Activated CD4-positive, alpha-beta T cell treated with anti-CD3 and anti-CD28 coated beads for 36 hours (primary cell): ENCODE results near the gene FRMD4A. TPM values are rescaled to one million over a fixed set of nuclear protein-coding genes. Genes with fewer than 3 reads are reported as not detected.
A peak's percentile ranks its signal among the peaks of the same experiment; 100 is the strongest.
"Not testable (repeated sequence)": the region's sequence is repeated elsewhere in the genome, so short reads cannot be mapped to it uniquely, and the experiment has no call there.

Experiments
- ATAC-seq: fragments of 200-7000 bp; cut with Tn5 transposase; one replicate; pipeline ENCODE4 v1.10.0; 2021; ENCODE audit warnings: mild to moderate bottlenecking, moderate library complexity
- CTCF ChIA-PET: fragments of 350-600 bp; sonication (Branson Sonifier 250); formaldehyde crosslinking; loops from one replicate; lab custom pipeline; 2021; ENCODE audit warnings: antibody characterized with exemption; lab: Charles Lee
- POLR2A ChIA-PET: fragments of 350-600 bp; sonication (Branson Sonifier 250); formaldehyde crosslinking; loops from one replicate; lab custom pipeline; 2021; ENCODE audit warnings: antibody characterized with exemption, inconsistent platforms; lab: Charles Lee
- DNase-seq: peaks from one replicate; pipeline ENCODE4 v3.0.0-alpha.2; 2020
- H3K27ac Mint-ChIP-seq: one replicate; pipeline ENCODE4 v1.8.0; 2021; ENCODE audit warnings: mixed read lengths
- H3K27me3 Mint-ChIP-seq: one replicate; pipeline ENCODE4 v1.8.0; 2021; ENCODE audit warnings: mixed read lengths
- H3K36me3 Mint-ChIP-seq: one replicate; pipeline ENCODE4 v1.8.0; 2021; ENCODE audit warnings: low read depth, mixed read lengths
- H3K4me1 Mint-ChIP-seq: one replicate; pipeline ENCODE4 v1.8.0; 2021; ENCODE audit warnings: mixed read lengths
- H3K4me3 Mint-ChIP-seq: one replicate; pipeline ENCODE4 v1.8.0; 2021; ENCODE audit warnings: mild to moderate bottlenecking, moderate library complexity, mixed read lengths
- H3K9me3 Mint-ChIP-seq: one replicate; pipeline ENCODE4 v1.8.0; 2021; ENCODE audit warnings: low read depth, mixed read lengths
- intact Hi-C, 2 experiments: fragments of 100-400 bp; cut with DNase I in 1 of 2; cut with micrococcal nuclease in 1 of 2; formaldehyde crosslinking; loops; one replicate each; pipeline versions ENCODE4 v1.14.2 to v1.15.1; 2022 to 2024; cut with DNase I, micrococcal nuclease
- total RNA-seq, 2 experiments: library from RNA; stranded (reverse); gene quantifications; one replicate each; pipeline ENCODE4 v1.2.3, GENCODE V29; 2021

FRMD4A gene
- total RNA-seq, 2 experiments from 2014 or later, result 0.85 to 1.3 TPM

- no peaks in the 10 kb centered on the region for H3K9me3 Mint-ChIP-seq
- DNase-seq (peak; percentile 41), ATAC-seq (no peak)
- no peak overlapping the region for H3K4me3 Mint-ChIP-seq
- ChIA-PET POLR2A (interaction anchor here (0.6 to 1.9 kb wide), 3 partner anchors 15 to 679 kb away, joined by 3 to 10 read pairs (median 4); no protein-coding TSS in a partner anchor), CTCF (interaction anchor here (0.7 to 2.1 kb wide), 13 partner anchors 10 to 595 kb away, joined by 3 to 6 read pairs (median 3); no protein-coding TSS in a partner anchor)
- no peak overlapping the region for H3K27ac Mint-ChIP-seq
- intact Hi-C loops, result loop anchor here in 1 of 2 experiments (5.0 kb wide), 1 partner anchor 266 kb away; no protein-coding TSS in a partner anchor
- peaks cover 7% of the 10 kb centered on the region for H3K27me3 Mint-ChIP-seq
- H3K36me3 Mint-ChIP-seq, result no peaks in the 10 kb centered on the region
- H3K4me1 Mint-ChIP-seq, result no peaks in the 10 kb centered on the region
Measured at GRCh38 chr10:14200698-14201544, 129.8 kb downstream of the FRMD4A start.

GRCh38 chr10:14199098-14199497, 131.6 kb downstream of the FRMD4A start:
- peaks cover 12% of the 10 kb centered on the region for H3K27me3 Mint-ChIP-seq
- not testable (repeated sequence) for H3K4me3 Mint-ChIP-seq, H3K9me3 Mint-ChIP-seq, H3K4me1 Mint-ChIP-seq, ATAC-seq, H3K27ac Mint-ChIP-seq, H3K36me3 Mint-ChIP-seq, DNase-seq
- intact Hi-C loops, result loop anchor here in 1 of 2 experiments (5.0 kb wide), 3 partner anchors 343 to 773 kb away; no protein-coding TSS in a partner anchor
- POLR2A ChIA-PET, result interaction anchor here (1.9 to 5.3 kb wide), 2 partner anchors 13 kb away, joined by 10 to 44 read pairs; no protein-coding TSS in a partner anchor
- CTCF ChIA-PET, result interaction anchor here (1.1 to 2.1 kb wide), 5 partner anchors 10 to 344 kb away, joined by 4 to 7 read pairs (median 5); no protein-coding TSS in a partner anchor

- ChIA-PET CTCF (interaction anchor here (1.1 to 3.7 kb wide), 7 partner anchors 8 to 345 kb away, joined by 3 to 35 read pairs (median 7); no protein-coding TSS in a partner anchor), POLR2A (interaction anchor here (5.3 kb wide), 1 partner anchor 12 kb away, joined by 44 read pairs; no protein-coding TSS in a partner anchor)
- H3K27me3 Mint-ChIP-seq, result peaks cover 13% of the 10 kb centered on the region
- H3K4me3 Mint-ChIP-seq, result no peak overlapping the region
- ATAC-seq, result no peak
- H3K9me3 Mint-ChIP-seq, result no peaks in the 10 kb centered on the region
- H3K4me1 Mint-ChIP-seq, result no peaks in the 10 kb centered on the region
- intact Hi-C loops, result loop anchor here in 1 of 2 experiments (5.0 kb wide), 3 partner anchors 344 to 774 kb away; no protein-coding TSS in a partner anchor
- H3K36me3 Mint-ChIP-seq, result no peaks in the 10 kb centered on the region
- DNase-seq, result no peak
- no peak overlapping the region for H3K27ac Mint-ChIP-seq
Measured at GRCh38 chr10:14198078-14198477, 132.6 kb downstream of the FRMD4A start.

- CTCF ChIA-PET, result interaction anchor here (0.6 to 3.7 kb wide), 14 partner anchors 10 to 707 kb away, joined by 3 to 35 read pairs (median 4); partner anchors contain the start of genes CDNF, HSPA14 and MSANTD7
- no peak for ATAC-seq
- Mint-ChIP-seq H3K27ac (no peak overlapping the region), H3K36me3 (no peaks in the 10 kb centered on the region), H3K9me3 (no peaks in the 10 kb centered on the region), H3K27me3 (peaks cover 11% of the 10 kb centered on the region), H3K4me3 (no peak overlapping the region), H3K4me1 (no peaks in the 10 kb centered on the region)
- POLR2A ChIA-PET, result interaction anchor here (5.3 kb wide), 1 partner anchor 10 kb away, joined by 44 read pairs; no protein-coding TSS in a partner anchor
- intact Hi-C loops, result loop anchor here in 1 of 2 experiments (5.0 kb wide), 3 partner anchors 346 to 776 kb away; no protein-coding TSS in a partner anchor
- no peak for DNase-seq
Measured at GRCh38 chr10:14196113-14196512, 134.6 kb downstream of the FRMD4A start.

- CTCF ChIA-PET, result interaction anchor here (0.6 to 3.7 kb wide), 12 partner anchors 9 to 696 kb away, joined by 3 to 35 read pairs (median 4); partner anchors contain the start of genes CDNF, HSPA14 and MSANTD7
- Mint-ChIP-seq H3K36me3 (no peaks in the 10 kb centered on the region), H3K27ac (no peak overlapping the region), H3K4me3 (no peak overlapping the region), H3K27me3 (peaks cover 14% of the 10 kb centered on the region), H3K9me3 (no peaks in the 10 kb centered on the region), H3K4me1 (no peaks in the 10 kb centered on the region)
- DNase-seq, result no peak
- intact Hi-C loops, result loop anchor here in 1 of 2 experiments (5.0 kb wide), 3 partner anchors 347 to 777 kb away; no protein-coding TSS in a partner anchor
- ATAC-seq, result no peak
- POLR2A ChIA-PET, result interaction anchor here (0.6 to 5.3 kb wide), 2 partner anchors 10 to 408 kb away, joined by 3 to 44 read pairs; no protein-coding TSS in a partner anchor
Measured at GRCh38 chr10:14195433-14195832, 135.3 kb downstream of the FRMD4A start.

- Mint-ChIP-seq H3K4me3 (no peak overlapping the region), H3K36me3 (no peaks in the 10 kb centered on the region), H3K9me3 (no peaks in the 10 kb centered on the region), H3K4me1 (no peaks in the 10 kb centered on the region), H3K27ac (no peak overlapping the region), H3K27me3 (peaks cover 20% of the 10 kb centered on the region)
- ChIA-PET POLR2A (no interaction called here), CTCF (interaction anchor here (0.9 kb wide), 1 partner anchor 350 kb away, joined by 4 read pairs; no protein-coding TSS in a partner anchor)
- intact Hi-C loops, result no loop called here
- no peak for DNase-seq
- ATAC-seq, result no peak
Measured at GRCh38 chr10:14192746-14193145, 138.0 kb downstream of the FRMD4A start.

GRCh38 chr10:14191871-14192270, 138.9 kb downstream of the FRMD4A start:
- Mint-ChIP-seq H3K27me3 (peaks cover 20% of the 10 kb centered on the region), H3K4me1 (peaks cover under 1% of the 10 kb centered on the region), H3K9me3 (no peaks in the 10 kb centered on the region), H3K27ac (no peak overlapping the region), H3K4me3 (no peak overlapping the region), H3K36me3 (no peaks in the 10 kb centered on the region)
- ChIA-PET CTCF (interaction anchor here (0.9 kb wide), 1 partner anchor 351 kb away, joined by 4 read pairs; no protein-coding TSS in a partner anchor), POLR2A (no interaction called here)
- intact Hi-C loops, result no loop called here
- ATAC-seq (no peak), DNase-seq (no peak)

- CTCF ChIA-PET, result interaction anchor here (0.6 kb wide), 1 partner anchor 9 kb away, joined by 3 read pairs; no protein-coding TSS in a partner anchor
- Mint-ChIP-seq H3K9me3 (no peaks in the 10 kb centered on the region), H3K4me1 (peaks cover 4% of the 10 kb centered on the region), H3K27me3 (peaks cover 18% of the 10 kb centered on the region), H3K27ac (no peak overlapping the region), H3K4me3 (no peak overlapping the region), H3K36me3 (no peaks in the 10 kb centered on the region)
- DNase-seq, result no peak
- intact Hi-C loops, result no loop called here
- POLR2A ChIA-PET, result no interaction called here
- no peak for ATAC-seq
Measured at GRCh38 chr10:14191407-14191806, 139.3 kb downstream of the FRMD4A start.

- Mint-ChIP-seq H3K27me3 (peaks cover 14% of the 10 kb centered on the region), H3K9me3 (no peaks in the 10 kb centered on the region)
- CTCF ChIA-PET, result interaction anchor here (0.6 kb wide), 2 partner anchors 9 kb away, joined by 3 read pairs; no protein-coding TSS in a partner anchor
Measured at GRCh38 chr10:14190702-14191101, 140.0 kb downstream of the FRMD4A start.

GRCh38 chr10:14186245-14186644, 144.5 kb downstream of the FRMD4A start:
- Mint-ChIP-seq H3K27me3 (peaks cover 26% of the 10 kb centered on the region), H3K9me3 (no peaks in the 10 kb centered on the region), H3K36me3 (peaks cover 2% of the 10 kb centered on the region), H3K4me1 (peaks cover 31% of the 10 kb centered on the region), H3K4me3 (no peak overlapping the region), H3K27ac (peak overlapping the region; percentile 18)
- ATAC-seq (no peak), DNase-seq (peak; percentile 16)
- intact Hi-C loops, result loop anchor here (5.0 to 10.0 kb wide), 4 partner anchors 601 to 769 kb away; partner anchors contain the start of genes CDNF (in 1 of the 2), DCLRE1C (in 1 of the 2), HSPA14 (in 1 of the 2) and MEIG1 (in 1 of the 2)
- ChIA-PET POLR2A (interaction anchor here (0.5 to 3.1 kb wide), 42 partner anchors 9 to 1024 kb away, joined by 3 to 48 read pairs (median 7); partner anchors contain the start of genes CDNF, DCLRE1C, HSPA14 and MSANTD7), CTCF (interaction anchor here (0.7 to 3.6 kb wide), 4 partner anchors 10 to 343 kb away, joined by 3 to 35 read pairs (median 4); no protein-coding TSS in a partner anchor)

More at GRCh38 chr10:14190702-14191101, 140.0 kb downstream of the FRMD4A start:
- intact Hi-C loops, result no loop called here
- H3K4me1 Mint-ChIP-seq, result peaks cover 10% of the 10 kb centered on the region
- H3K27ac Mint-ChIP-seq, result no peak overlapping the region
- H3K36me3 Mint-ChIP-seq, result no peaks in the 10 kb centered on the region
- ATAC-seq, result no peak
- no peak overlapping the region for H3K4me3 Mint-ChIP-seq
- POLR2A ChIA-PET, result no interaction called here
- no peak for DNase-seq
